ENCODE measurements around the gene ZMYM2. TPM values are rescaled to one million over a fixed set of nuclear protein-coding genes. Genes with fewer than 3 reads are reported as not detected.
"Not testable (repeated sequence)": the region's sequence is repeated elsewhere in the genome, so short reads cannot be mapped to it uniquely, and the experiment has no call there.

ZMYM2 gene
- polyA plus RNA-seq, 1 experiment, result 11.6 TPM

DNA sequence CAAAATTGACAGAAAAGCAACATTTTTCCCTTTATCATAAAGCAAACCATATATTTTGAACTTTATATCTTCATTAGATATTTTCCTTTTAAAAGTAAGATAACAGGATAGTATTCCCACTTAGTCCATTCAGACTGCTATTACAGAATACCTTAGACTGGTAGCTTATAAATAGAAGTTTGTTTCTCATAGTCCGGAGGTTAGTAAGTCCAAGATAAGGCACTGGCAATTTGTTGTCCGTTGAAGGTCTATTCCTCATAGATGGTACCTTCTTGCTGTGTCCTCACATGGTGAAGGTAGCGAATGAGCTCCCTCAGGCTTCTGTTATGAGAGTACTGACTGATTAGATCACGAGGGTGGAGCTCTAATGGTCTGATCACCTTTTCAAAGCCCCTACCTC is 70.4 kb downstream of the ZMYM2 start:
- TF ChIP-seq CTCF (IDR thresholded peaks at IDR 0.05; ENCODE audit: insufficient read depth, low read depth, low read length), result no peak
- Histone ChIP-seq H3K4me3 (ENCODE audit: low read depth, low read length) (no peak overlapping the region), H3K36me3 (ENCODE audit: control insufficient read depth, insufficient read depth, low read length) (peaks cover 4% of the 10 kb centered on the region), H3K27me3 (ENCODE audit: control insufficient read depth, insufficient read depth, low read length) (no peaks in the 10 kb centered on the region)
- POLR2A ChIA-PET, result no interaction called here
- CTCF ChIA-PET, result interaction anchor here (0.9 kb wide), 1 partner anchor 13 kb away, joined by 3 read pairs; no protein-coding TSS in a partner anchor
- no peak for DNase-seq (ENCODE audit: low read depth)

DNA sequence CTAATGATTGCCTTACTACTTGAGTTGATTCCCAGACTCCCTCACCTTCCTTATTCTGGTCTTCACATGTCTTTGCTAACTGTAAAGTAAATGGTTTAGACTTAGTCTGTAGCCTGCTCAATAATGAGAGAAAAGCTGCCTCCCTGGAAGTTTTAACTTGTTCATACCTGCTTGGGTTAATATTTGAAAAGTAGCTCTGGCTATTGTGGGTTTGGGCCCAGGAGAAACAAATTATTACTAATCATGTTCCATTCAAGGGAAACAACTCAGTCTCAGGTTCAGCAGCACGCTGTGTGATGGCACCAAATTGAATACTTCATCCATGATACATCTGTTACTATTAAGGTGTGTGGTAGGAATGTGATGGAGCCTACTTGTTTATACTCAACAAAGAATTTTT is 75.0 kb downstream of the ZMYM2 start:
- no peak for DNase-seq (ENCODE audit: low read depth)
- Histone ChIP-seq H3K36me3 (ENCODE audit: control insufficient read depth, insufficient read depth, low read length) (peaks cover 5% of the 10 kb centered on the region), H3K4me3 (ENCODE audit: low read depth, low read length) (no peak overlapping the region), H3K27me3 (ENCODE audit: control insufficient read depth, insufficient read depth, low read length) (no peaks in the 10 kb centered on the region)
- ChIA-PET CTCF (no interaction called here), POLR2A (no interaction called here)
- no peak for TF ChIP-seq CTCF (IDR thresholded peaks at IDR 0.05; ENCODE audit: insufficient read depth, low read depth, low read length)

- ChIA-PET CTCF (interaction anchor here (1.4 kb wide), 1 partner anchor 129 kb away, joined by 3 read pairs; no protein-coding TSS in a partner anchor), POLR2A (no interaction called here)
- Histone ChIP-seq H3K27me3 (ENCODE audit: control insufficient read depth, insufficient read depth, low read length) (no peaks in the 10 kb centered on the region), H3K4me3 (ENCODE audit: low read depth, low read length) (no peak overlapping the region), H3K36me3 (ENCODE audit: control insufficient read depth, insufficient read depth, low read length) (peaks cover 7% of the 10 kb centered on the region)
- no peak for TF ChIP-seq CTCF (IDR thresholded peaks at IDR 0.05; ENCODE audit: insufficient read depth, low read depth, low read length)
- no peak for DNase-seq (ENCODE audit: low read depth)
These were observed 76.6 kb downstream of the ZMYM2 start for GRCh38 chr13:20035130-20035529.

DNA sequence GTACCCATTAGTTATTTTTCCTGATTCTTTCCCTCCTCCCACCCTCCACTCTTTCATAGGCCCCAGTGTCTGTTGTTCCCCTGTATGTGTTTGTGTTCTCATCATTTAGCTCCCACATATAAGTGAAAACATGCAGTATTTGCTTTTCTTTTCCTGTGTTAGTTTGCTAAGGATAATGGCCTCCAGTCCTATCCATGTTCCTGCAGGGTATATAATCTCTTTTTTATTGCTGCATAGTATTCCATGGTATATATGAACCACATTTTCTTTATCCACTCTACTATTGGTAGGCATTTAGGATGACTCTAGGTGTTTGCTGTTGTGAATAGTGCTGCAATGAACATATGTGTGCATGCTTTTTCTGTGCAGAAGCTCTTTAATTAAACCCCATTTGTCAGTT is 79.4 kb downstream of the ZMYM2 start:
- Histone ChIP-seq H3K27me3 (ENCODE audit: control insufficient read depth, insufficient read depth, low read length) (no peaks in the 10 kb centered on the region), H3K4me3 (ENCODE audit: low read depth, low read length) (no peak overlapping the region), H3K36me3 (ENCODE audit: control insufficient read depth, insufficient read depth, low read length) (peaks cover 7% of the 10 kb centered on the region)
- TF ChIP-seq CTCF (IDR thresholded peaks at IDR 0.05; ENCODE audit: insufficient read depth, low read depth, low read length), result no peak
- CTCF ChIA-PET, result no interaction called here
- POLR2A ChIA-PET, result no interaction called here
- no peak for DNase-seq (ENCODE audit: low read depth)

DNA sequence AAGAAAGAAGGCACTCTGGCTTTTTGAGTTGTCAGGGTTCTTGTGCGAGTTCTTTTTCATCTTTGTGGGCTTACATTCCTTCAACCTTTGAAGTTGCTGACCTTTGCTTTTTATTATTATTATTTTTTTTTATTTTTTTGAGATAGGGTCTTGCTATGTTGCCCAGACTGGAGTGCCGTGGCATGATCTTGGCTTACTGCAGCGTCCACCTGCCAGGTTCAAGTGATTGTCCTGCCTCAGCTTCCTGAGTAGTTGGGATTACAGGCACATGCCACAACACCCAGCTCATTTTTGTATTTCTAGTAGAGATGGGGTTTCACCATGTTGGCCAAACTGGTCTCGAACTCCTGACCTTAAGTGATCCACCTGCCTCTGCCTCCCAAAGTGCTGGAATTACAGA is 84.1 kb downstream of the ZMYM2 start:
- ChIA-PET POLR2A (interaction anchor here (0.6 kb wide), 1 partner anchor 1707 kb away, joined by 4 read pairs; no protein-coding TSS in a partner anchor), CTCF (interaction anchor here (1.4 kb wide), 1 partner anchor 13 kb away, joined by 3 read pairs; no protein-coding TSS in a partner anchor)
- not testable (repeated sequence) for H3K27me3 ChIP-seq (ENCODE audit: control insufficient read depth, insufficient read depth, low read length); DNase-seq (ENCODE audit: low read depth); H3K4me3 ChIP-seq (ENCODE audit: low read depth, low read length)
- H3K36me3 ChIP-seq (ENCODE audit: control insufficient read depth, insufficient read depth, low read length), result peaks cover 15% of the 10 kb centered on the region

GRCh38 chr13:20043207-20043925 is 84.8 kb downstream of the ZMYM2 start:
- Histone ChIP-seq H3K27me3 (ENCODE audit: control insufficient read depth, insufficient read depth, low read length) (no peaks in the 10 kb centered on the region), H3K36me3 (ENCODE audit: control insufficient read depth, insufficient read depth, low read length) (peaks cover 15% of the 10 kb centered on the region), H3K4me3 (ENCODE audit: low read depth, low read length) (no peak overlapping the region)
- no peak for TF ChIP-seq CTCF (IDR thresholded peaks at IDR 0.05; ENCODE audit: insufficient read depth, low read depth, low read length)
- no peak for DNase-seq (ENCODE audit: low read depth)
- ChIA-PET CTCF (no interaction called here), POLR2A (no interaction called here)
